ENCODE results near the gene SFTPD. TPM values are rescaled to one million over a fixed set of nuclear protein-coding genes. Genes with fewer than 3 reads are reported as not detected.

The SFTPD gene
- total RNA-seq, 4 donors from 2014 or later = 1.7 to 2.7 (median 2.2) TPM; not detected in 1

DNA sequence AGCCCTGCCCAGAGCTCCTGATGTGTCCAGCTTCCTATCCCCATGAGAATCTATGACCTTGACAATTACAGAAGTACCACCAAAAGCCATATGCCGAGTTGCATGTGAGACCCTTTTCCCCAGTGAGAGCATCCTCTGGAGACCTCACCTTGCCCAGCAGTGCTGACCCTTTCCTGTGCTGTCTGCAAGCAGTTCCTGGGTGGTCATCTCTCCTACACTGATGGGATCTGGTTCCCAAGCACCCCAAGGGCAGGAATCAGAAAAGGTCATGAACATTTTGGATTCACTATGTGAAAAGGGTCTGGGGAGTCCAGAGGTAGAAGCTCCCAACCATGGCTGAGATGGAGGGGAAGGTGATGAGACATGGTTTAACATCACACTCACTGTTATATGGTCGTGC lies 18.2 kb downstream of the SFTPD start:
- ATAC-seq = no peak
- TF ChIP-seq, protein P1, sequence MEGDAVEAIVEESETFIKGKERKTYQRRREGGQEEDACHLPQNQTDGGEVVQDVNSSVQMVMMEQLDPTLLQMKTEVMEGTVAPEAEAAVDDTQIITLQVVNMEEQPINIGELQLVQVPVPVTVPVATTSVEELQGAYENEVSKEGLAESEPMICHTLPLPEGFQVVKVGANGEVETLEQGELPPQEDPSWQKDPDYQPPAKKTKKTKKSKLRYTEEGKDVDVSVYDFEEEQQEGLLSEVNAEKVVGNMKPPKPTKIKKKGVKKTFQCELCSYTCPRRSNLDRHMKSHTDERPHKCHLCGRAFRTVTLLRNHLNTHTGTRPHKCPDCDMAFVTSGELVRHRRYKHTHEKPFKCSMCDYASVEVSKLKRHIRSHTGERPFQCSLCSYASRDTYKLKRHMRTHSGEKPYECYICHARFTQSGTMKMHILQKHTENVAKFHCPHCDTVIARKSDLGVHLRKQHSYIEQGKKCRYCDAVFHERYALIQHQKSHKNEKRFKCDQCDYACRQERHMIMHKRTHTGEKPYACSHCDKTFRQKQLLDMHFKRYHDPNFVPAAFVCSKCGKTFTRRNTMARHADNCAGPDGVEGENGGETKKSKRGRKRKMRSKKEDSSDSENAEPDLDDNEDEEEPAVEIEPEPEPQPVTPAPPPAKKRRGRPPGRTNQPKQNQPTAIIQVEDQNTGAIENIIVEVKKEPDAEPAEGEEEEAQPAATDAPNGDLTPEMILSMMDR (IDR thresholded peaks at IDR 0.05) = no peak
- TF ChIP-seq EP300 (IDR thresholded peaks at IDR 0.05) (no peak), POLR2A (IDR thresholded peaks at IDR 0.05) (no peak), POLR2AphosphoS5 (IDR thresholded peaks at IDR 0.05) (no peak)
- peaks cover 0 to 8% (median 0%) of the 10 kb centered on the region in 3 donors for H3K4me1 ChIP-seq
- H3K4me3 ChIP-seq = no peak overlapping the region
- no peaks in the 10 kb centered on the region for H3K36me3 ChIP-seq
- H3K27me3 ChIP-seq = peaks cover 9% of the 10 kb centered on the region
- 50% methylated on average over 1 to 2 of the region's 2 CpGs for WGBS, 2 donors (ENCODE audit: low coverage in 1 of 2)
- no peak overlapping the region for H3K27ac ChIP-seq
- no peaks in the 10 kb centered on the region for H3K9me3 ChIP-seq

DNA sequence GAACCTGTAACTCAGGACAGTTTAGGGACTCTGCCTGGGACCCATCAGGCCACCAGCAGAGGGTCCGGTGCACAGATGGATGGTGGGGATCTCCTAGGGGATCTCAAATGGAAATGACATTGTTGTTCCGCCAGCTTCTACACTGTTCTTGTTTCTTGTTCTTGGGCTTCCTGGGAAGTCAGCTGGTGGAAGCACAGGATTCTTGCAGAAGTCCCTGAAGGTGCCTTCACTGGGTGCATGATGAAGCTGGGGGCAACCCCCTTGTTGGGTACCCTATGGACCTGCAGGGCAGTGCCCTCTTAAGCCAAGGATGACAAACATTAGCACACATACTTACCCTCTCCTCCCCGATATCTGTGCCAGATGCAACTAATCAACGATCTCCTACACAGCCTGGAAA lies 18.6 kb downstream of the SFTPD start:
- TF ChIP-seq, protein P1 (IDR thresholded peaks at IDR 0.05) = no peak
- Histone ChIP-seq H3K4me3 (no peak overlapping the region), H3K4me1 (peaks cover 0 to 8% (median 0%) of the 10 kb centered on the region in 3 donors), H3K27me3 (peaks cover 9% of the 10 kb centered on the region), H3K36me3 (no peaks in the 10 kb centered on the region), H3K9me3 (no peaks in the 10 kb centered on the region), H3K27ac (no peak overlapping the region)
- 39% methylated on average over 3 of the region's 4 CpGs; no CpG with 5 or more reads in 1 of the 2 donors for WGBS, 2 donors (ENCODE audit: low coverage in 1 of 2)
- no peak for ATAC-seq

DNA sequence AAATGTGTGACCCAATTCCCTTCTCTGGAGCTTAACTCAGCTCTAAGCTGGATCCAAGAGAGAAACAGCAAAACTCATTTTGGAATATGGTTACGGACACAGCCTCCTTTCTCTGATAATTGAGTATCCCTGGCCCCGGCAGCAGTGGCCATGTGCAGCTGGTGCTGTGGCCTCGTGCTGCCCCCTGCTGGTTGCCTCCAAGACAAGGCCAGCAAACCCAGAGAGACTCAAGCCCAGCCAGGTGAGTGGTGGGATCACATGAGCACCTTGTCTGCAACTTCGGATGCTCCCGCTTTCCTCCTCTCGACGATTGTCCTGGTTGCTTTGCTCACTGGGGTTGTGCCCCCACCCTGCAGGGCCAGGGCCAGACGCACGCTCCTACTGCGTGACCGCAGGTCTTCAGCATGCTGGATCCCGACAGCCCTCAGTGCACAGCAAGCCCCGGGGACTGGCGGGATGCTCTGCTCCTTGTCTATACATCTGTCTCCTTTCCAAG lies 19.4 kb downstream of the SFTPD start:
- peak; percentile 84 for ATAC-seq
- TF ChIP-seq, protein P1 (IDR thresholded peaks at IDR 0.05) = peak; percentile 66 to 93 (median 88)
- no peak for TF ChIP-seq EP300 (IDR thresholded peaks at IDR 0.05)
- WGBS, 2 donors (ENCODE audit: low coverage in 1 of 2) = 0% methylated on average over 2 to 3 of the region's 14 CpGs

DNA sequence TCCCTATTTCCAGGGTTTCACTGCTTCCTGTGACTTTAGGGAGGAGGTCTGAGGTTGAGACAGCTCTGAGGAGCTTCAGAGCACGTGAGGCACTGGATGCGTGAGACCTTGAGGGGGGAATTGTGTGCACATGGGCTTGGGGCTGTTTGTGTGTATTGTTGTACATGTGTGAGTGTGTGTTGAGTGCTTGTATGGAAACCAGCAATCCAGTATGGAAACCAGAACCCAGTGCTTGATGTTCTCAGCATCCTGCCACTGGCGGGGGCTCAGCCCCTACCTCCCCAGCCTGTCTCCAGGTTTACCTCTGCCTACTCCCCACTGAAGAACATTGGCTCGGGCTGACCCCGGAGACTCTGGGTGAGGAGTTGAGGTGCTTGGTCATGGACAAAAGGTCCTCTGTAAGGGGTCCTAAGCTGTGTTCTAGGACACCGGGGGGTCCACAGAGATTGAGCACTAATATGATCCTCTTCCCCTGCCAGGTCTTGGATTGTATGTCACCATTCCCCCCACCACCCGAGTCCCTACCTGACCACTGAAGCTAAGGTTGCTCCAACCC lies 20.8 kb downstream of the SFTPD start:
- TF ChIP-seq, protein P1 (IDR thresholded peaks at IDR 0.05) = no peak
- TF ChIP-seq POLR2AphosphoS5 (IDR thresholded peaks at IDR 0.05) (no peak), POLR2A (IDR thresholded peaks at IDR 0.05) (no peak), EP300 (IDR thresholded peaks at IDR 0.05) (no peak)
- WGBS, 2 donors (ENCODE audit: low coverage in 1 of 2) = 96 to 98% methylated on average over 4 of the region's 7 CpGs
- no peak overlapping the region for H3K4me3 ChIP-seq
- H3K27ac ChIP-seq = peak overlapping the region in 1 of 4 donors; percentile 15
- H3K4me1 ChIP-seq = peaks cover 0 to 8% (median 0%) of the 10 kb centered on the region in 3 donors
- peaks cover 9% of the 10 kb centered on the region for H3K27me3 ChIP-seq
- H3K9me3 ChIP-seq = no peaks in the 10 kb centered on the region
- H3K36me3 ChIP-seq = peaks cover 0 to 3% of the 10 kb centered on the region in 2 donors
- ATAC-seq = no peak

More for the DNA sequence above, 19.4 kb downstream of the SFTPD start:
- Histone ChIP-seq H3K4me1 (peaks cover 0 to 8% (median 0%) of the 10 kb centered on the region in 3 donors), H3K27me3 (peaks cover 9% of the 10 kb centered on the region), H3K4me3 (no peak overlapping the region), H3K36me3 (no peaks in the 10 kb centered on the region), H3K27ac (no peak overlapping the region), H3K9me3 (no peaks in the 10 kb centered on the region)

DNA sequence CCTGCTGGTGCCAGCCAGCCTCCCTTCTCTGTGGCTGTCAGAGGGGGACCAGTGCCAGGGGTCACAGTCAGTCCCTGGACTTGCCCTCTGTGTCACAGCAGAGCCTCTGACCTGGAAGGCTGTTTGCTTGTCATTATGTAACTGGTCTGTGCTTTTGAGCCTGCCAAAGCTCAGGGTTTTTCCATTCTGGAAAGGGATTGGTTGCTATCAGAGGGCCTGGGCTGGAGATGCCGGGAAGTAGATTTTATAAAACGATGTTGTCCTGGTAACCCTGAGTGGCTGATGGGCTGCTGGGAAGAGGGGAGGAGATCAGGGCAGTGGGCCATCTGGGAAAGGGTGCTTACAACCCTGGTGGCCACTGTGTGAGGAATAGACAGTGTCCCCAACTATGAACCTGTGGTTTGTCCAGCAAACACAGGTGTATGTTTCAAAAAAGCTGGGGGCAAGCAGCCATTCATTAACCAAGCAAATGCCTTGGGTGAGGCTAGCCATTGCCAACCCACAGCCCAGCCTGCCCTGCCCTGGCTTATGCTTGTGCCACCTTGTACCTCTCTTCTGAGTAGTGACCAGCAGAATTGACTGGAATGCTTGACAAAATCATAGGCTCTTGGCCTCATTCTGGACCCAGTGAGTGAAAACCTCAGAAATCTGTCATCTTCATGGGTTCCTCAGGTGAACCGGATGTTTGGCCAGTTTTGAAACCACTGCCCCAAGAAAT lies 21.6 kb downstream of the SFTPD start:
- Histone ChIP-seq H3K9me3 (no peaks in the 10 kb centered on the region), H3K4me1 (peaks cover 0 to 8% (median 0%) of the 10 kb centered on the region in 3 donors), H3K4me3 (no peak overlapping the region), H3K27me3 (peaks cover 9% of the 10 kb centered on the region), H3K27ac (peak overlapping the region in 2 of 4 donors; percentile 14 to 35), H3K36me3 (peaks cover 0 to 9% of the 10 kb centered on the region in 2 donors)
- TF ChIP-seq POLR2AphosphoS5 (IDR thresholded peaks at IDR 0.05) = no peak
- TF ChIP-seq, protein P1 (IDR thresholded peaks at IDR 0.05) = no peak
- TF ChIP-seq POLR2A (IDR thresholded peaks at IDR 0.05) = no peak
- TF ChIP-seq EP300 (IDR thresholded peaks at IDR 0.05) = no peak
- WGBS, 2 donors (ENCODE audit: low coverage in 1 of 2) = 40 to 100% methylated on average over 1 of the region's 3 CpGs
- peak; percentile 20 for ATAC-seq
